Fibroblast of lung (primary cell): Measurements from ENCODE around the gene DNAJB1.

Experiments used
- EZH2 ChIP-seq: IDR thresholded peaks from 2 replicates; pipeline ENCODE4 v1.5.1; 2012; ENCODE audit warnings: low read length, control low read depth, mild to moderate bottlenecking; ENCODE audit errors: missing control alignments
- TF ChIP-seq, protein P1 (sequence below), 2 donors: IDR thresholded peaks in 1 of 2; conservative IDR thresholded peaks in 1 of 2; 1 replicate in 1 of 2; 2 replicates in 1 of 2; pipeline ENCODE4 v1.5.1; 2011 to 2012; ENCODE audit warnings: low read length in 2 of 2, control low read depth in 1 of 2, inconsistent platforms in 1 of 2, low read depth in 1 of 2, mild to moderate bottlenecking in 1 of 2

DNA sequence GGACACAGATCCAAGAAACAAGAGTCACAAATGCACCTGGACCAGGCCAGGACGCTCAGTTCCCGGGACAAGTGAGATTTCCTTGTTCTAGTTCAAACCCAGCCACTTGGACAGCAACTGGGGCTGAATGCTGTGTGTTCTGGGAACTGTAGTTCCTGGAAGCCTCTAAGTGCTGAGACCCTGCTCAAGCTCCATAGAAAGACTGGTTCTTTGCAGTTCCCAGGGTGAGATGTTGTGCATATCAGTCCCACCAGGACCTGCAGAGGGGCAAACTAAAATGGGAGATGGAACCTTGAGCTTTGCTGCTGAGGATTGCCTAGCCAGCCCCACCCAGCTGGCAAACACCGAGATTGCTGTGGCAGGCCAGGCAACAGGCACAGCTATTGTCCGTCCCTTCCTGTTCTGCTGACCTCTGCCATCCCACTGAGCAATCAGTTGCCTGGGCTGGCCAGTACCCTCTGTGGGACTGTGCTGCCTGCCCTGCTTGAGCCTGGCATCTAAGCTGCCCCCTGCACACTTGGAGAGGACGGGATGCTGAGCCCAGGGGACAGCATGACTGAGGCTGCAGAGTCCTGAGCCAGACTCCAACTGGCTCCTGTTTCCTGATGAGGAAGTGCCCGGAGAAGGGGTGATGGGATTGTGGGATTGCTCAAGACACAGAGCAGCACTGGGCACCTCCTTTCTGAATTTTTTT is 20.8 kb downstream of the DNAJB1 start:
- TF ChIP-seq, protein P1, sequence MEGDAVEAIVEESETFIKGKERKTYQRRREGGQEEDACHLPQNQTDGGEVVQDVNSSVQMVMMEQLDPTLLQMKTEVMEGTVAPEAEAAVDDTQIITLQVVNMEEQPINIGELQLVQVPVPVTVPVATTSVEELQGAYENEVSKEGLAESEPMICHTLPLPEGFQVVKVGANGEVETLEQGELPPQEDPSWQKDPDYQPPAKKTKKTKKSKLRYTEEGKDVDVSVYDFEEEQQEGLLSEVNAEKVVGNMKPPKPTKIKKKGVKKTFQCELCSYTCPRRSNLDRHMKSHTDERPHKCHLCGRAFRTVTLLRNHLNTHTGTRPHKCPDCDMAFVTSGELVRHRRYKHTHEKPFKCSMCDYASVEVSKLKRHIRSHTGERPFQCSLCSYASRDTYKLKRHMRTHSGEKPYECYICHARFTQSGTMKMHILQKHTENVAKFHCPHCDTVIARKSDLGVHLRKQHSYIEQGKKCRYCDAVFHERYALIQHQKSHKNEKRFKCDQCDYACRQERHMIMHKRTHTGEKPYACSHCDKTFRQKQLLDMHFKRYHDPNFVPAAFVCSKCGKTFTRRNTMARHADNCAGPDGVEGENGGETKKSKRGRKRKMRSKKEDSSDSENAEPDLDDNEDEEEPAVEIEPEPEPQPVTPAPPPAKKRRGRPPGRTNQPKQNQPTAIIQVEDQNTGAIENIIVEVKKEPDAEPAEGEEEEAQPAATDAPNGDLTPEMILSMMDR (conservative IDR thresholded peaks at IDR 0.05 in 1 of 2, IDR thresholded peaks at IDR 0.05 in 1 of 2; ENCODE audit: low read depth in 1 of 2, low read length in 2 of 2) = no peak
- TF ChIP-seq EZH2 = no peak
